Measurements from ENCODE around the gene CDHR3. TPM values are rescaled to one million over a fixed set of nuclear protein-coding genes. Genes with fewer than 3 reads are reported as not detected.

Gene CDHR3
- total RNA-seq, 1 experiment from 2014 or later: 8.7 TPM

GRCh38 chr7:106009503-106010226 is 46.6 kb downstream of the CDHR3 start:
- BruUV-seq (replicated peaks): no TSS peak
- CTCF ChIA-PET: interaction anchor here (0.6 to 1.5 kb wide), 2 partner anchors 245 to 249 kb away, joined by 4 to 11 read pairs; no protein-coding TSS in a partner anchor
- H3K4me3 ChIP-seq: peak overlapping the region; percentile 4; the same call in 1 of the 2 replicates
- H2AFZ ChIP-seq: no peak overlapping the region
- no peaks in the 10 kb centered on the region for H3K79me2 ChIP-seq (ENCODE audit: low read depth)
- H3K4me1 ChIP-seq (replicated peaks; ENCODE audit: insufficient read depth): peaks cover 6% of the 10 kb centered on the region
- H3K36me3 ChIP-seq (ENCODE audit: low read depth): no peaks in the 10 kb centered on the region
- TF ChIP-seq EZH2 (IDR thresholded peaks at IDR 0.05; ENCODE audit: low read depth) (no peak), CTCF (conservative IDR thresholded peaks at IDR 0.05) (peak; percentile 94)
- peak; percentile 77 to 94 for DNase-seq
- 0 out of 2 replicates have a peak, but pooled peaks cover 4% of the 10 kb centered on the region for H3F3A ChIP-seq (ENCODE audit: insufficient read depth, low read depth)
- no peak overlapping the region for H3K27ac ChIP-seq
- H3K4me2 ChIP-seq: peak overlapping the region; percentile 50
- H3K27me3 ChIP-seq (ENCODE audit: insufficient read depth, low read depth): no peaks in the 10 kb centered on the region
- H3K9me3 ChIP-seq (ENCODE audit: insufficient read depth, low read depth): no peaks in the 10 kb centered on the region; the same call in 1 of the 2 replicates
- POLR2A ChIA-PET (ENCODE audit: unreplicated experiment): no interaction called here
- no peaks in the 10 kb centered on the region for H4K20me1 ChIP-seq (ENCODE audit: insufficient read depth)
- H3K9me2 ChIP-seq (ENCODE audit: insufficient read depth): no peaks in the 10 kb centered on the region
- intact Hi-C loops (cut with micrococcal nuclease; ENCODE audit: unreplicated experiment): loop anchor here (1.0 kb wide), 4 partner anchors 48 to 357 kb away; partner anchors contain the start of gene ATXN7L1

GRCh38 chr7:106010331-106010730 is 47.3 kb downstream of the CDHR3 start:
- Histone ChIP-seq H3K4me3 (no peak overlapping the region), H3F3A (ENCODE audit: insufficient read depth, low read depth) (0 out of 2 replicates have a peak, but pooled peaks cover 4% of the 10 kb centered on the region), H4K20me1 (ENCODE audit: insufficient read depth) (no peaks in the 10 kb centered on the region), H3K79me2 (ENCODE audit: low read depth) (no peaks in the 10 kb centered on the region), H3K27ac (no peak overlapping the region), H3K27me3 (ENCODE audit: insufficient read depth, low read depth) (no peaks in the 10 kb centered on the region), H3K4me2 (peak overlapping the region; percentile 50), H3K9me2 (ENCODE audit: insufficient read depth) (no peaks in the 10 kb centered on the region), H2AFZ (no peak overlapping the region), H3K36me3 (ENCODE audit: low read depth) (no peaks in the 10 kb centered on the region), H3K4me1 (replicated peaks; ENCODE audit: insufficient read depth) (peaks cover 6% of the 10 kb centered on the region), H3K9me3 (ENCODE audit: insufficient read depth, low read depth) (no peaks in the 10 kb centered on the region; the same call in 1 of the 2 replicates)
- ChIA-PET CTCF (interaction anchor here (0.6 kb wide), 1 partner anchor 245 kb away, joined by 11 read pairs; no protein-coding TSS in a partner anchor), POLR2A (ENCODE audit: unreplicated experiment) (no interaction called here)
- TF ChIP-seq EZH2 (IDR thresholded peaks at IDR 0.05; ENCODE audit: low read depth) (no peak), CTCF (conservative IDR thresholded peaks at IDR 0.05) (no peak)
- DNase-seq: no peak
- intact Hi-C loops (cut with micrococcal nuclease; ENCODE audit: unreplicated experiment): no loop called here
- BruUV-seq (replicated peaks): no TSS peak

GRCh38 chr7:106010866-106011265 is 47.8 kb downstream of the CDHR3 start:
- ChIA-PET POLR2A (ENCODE audit: unreplicated experiment) (no interaction called here), CTCF (interaction anchor here (0.6 kb wide), 1 partner anchor 251 kb away, joined by 8 read pairs; no protein-coding TSS in a partner anchor)

More at GRCh38 chr7:106010866-106011265, 47.8 kb downstream of the CDHR3 start:
- intact Hi-C loops (cut with micrococcal nuclease; ENCODE audit: unreplicated experiment): no loop called here
- Histone ChIP-seq H3K9me2 (ENCODE audit: insufficient read depth) (no peaks in the 10 kb centered on the region), H4K20me1 (ENCODE audit: insufficient read depth) (no peaks in the 10 kb centered on the region), H3K79me2 (ENCODE audit: low read depth) (no peaks in the 10 kb centered on the region), H3K36me3 (ENCODE audit: low read depth) (no peaks in the 10 kb centered on the region), H3K27me3 (ENCODE audit: insufficient read depth, low read depth) (no peaks in the 10 kb centered on the region), H3K4me3 (no peak overlapping the region), H3K4me2 (no peak overlapping the region), H3K9me3 (ENCODE audit: insufficient read depth, low read depth) (no peaks in the 10 kb centered on the region; the same call in 1 of the 2 replicates), H2AFZ (no peak overlapping the region), H3K4me1 (replicated peaks; ENCODE audit: insufficient read depth) (peaks cover 6% of the 10 kb centered on the region), H3F3A (ENCODE audit: insufficient read depth, low read depth) (0 out of 2 replicates have a peak, but pooled peaks cover 4% of the 10 kb centered on the region), H3K27ac (no peak overlapping the region)
- DNase-seq: no peak
- TF ChIP-seq EZH2 (IDR thresholded peaks at IDR 0.05; ENCODE audit: low read depth): no peak
- TF ChIP-seq CTCF (conservative IDR thresholded peaks at IDR 0.05): no peak
- BruUV-seq (replicated peaks): no TSS peak
